ENCODE data around the gene NAV1.
"Not testable (repeated sequence)": the region's sequence is repeated elsewhere in the genome, so short reads cannot be mapped to it uniquely, and the experiment has no call there.

NAV1 gene, protein sequence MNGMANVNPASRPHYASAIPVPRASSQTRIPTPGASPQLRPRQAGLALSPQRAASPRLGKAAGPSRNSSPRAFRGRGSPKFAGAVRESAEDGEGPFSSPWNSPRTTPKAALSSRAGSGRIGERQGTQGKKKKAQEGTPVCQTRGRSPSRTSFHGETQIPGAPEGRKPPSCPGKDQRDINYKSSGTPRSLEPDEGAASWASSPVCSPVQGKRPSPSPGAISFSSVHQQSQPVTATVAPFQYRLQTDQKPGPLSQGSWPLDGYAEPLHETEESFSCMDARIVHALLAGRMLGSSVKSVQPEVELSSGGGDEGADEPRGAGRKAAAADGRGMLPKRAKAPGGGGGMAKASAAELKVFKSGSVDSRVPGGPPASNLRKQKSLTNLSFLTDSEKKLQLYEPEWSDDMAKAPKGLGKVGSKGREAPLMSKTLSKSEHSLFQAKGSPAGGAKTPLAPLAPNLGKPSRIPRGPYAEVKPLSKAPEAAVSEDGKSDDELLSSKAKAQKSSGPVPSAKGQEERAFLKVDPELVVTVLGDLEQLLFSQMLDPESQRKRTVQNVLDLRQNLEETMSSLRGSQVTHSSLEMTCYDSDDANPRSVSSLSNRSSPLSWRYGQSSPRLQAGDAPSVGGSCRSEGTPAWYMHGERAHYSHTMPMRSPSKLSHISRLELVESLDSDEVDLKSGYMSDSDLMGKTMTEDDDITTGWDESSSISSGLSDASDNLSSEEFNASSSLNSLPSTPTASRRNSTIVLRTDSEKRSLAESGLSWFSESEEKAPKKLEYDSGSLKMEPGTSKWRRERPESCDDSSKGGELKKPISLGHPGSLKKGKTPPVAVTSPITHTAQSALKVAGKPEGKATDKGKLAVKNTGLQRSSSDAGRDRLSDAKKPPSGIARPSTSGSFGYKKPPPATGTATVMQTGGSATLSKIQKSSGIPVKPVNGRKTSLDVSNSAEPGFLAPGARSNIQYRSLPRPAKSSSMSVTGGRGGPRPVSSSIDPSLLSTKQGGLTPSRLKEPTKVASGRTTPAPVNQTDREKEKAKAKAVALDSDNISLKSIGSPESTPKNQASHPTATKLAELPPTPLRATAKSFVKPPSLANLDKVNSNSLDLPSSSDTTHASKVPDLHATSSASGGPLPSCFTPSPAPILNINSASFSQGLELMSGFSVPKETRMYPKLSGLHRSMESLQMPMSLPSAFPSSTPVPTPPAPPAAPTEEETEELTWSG (N-terminal part only)

DNA sequence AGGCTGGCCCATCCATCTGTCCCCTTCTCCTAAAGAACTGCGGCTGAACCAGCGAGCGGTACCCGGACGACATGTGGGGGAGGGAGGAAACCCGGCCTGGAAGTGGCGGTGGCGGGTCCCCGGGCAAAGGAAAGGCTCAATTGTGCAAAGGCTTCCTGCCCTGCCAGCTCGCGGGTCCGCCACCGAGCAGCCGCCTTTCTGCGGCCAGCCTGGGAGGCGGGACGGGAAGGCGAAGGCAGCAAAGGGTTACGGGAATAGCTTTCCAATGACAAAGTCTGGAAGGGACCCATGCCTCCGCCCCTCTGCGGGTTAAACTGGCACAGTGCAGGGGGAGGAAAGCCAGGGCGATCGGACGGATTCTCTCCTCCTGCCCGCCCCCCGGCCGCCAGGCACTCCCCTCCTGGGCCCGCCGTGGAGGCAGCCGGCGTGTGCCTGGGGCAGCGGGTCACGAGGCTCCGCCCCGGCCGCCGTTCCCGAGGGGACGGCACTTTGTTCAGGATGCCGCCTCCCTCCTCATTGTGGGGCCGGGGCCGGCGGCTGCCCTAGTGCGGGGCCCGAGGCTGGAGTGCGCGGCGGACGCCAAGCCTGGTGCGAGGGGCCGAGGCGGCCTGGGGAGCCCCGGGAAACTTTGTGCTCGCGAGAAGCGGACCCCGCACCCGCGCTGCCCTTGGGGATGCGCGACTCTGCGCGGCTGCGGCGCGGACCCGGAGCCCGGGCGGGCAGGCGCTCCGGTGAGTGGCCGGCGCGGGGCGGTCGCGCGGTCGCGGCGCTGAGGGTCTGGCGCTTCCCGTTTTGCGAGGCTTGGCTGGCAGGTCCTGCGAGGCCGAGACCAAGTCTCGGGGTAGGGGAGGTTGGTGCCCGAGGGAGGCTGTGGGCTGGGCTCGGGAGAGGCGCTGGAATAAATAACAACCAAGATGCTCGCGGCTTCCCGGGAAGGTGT, at the start of gene NAV1:
Gene NAV1, plus strand, starts transcription at position 516 of the 940 bp plus-strand sequence. CDS start 83,758 bp downstream, outside the sequence.
- no peak for DNase-seq

DNA sequence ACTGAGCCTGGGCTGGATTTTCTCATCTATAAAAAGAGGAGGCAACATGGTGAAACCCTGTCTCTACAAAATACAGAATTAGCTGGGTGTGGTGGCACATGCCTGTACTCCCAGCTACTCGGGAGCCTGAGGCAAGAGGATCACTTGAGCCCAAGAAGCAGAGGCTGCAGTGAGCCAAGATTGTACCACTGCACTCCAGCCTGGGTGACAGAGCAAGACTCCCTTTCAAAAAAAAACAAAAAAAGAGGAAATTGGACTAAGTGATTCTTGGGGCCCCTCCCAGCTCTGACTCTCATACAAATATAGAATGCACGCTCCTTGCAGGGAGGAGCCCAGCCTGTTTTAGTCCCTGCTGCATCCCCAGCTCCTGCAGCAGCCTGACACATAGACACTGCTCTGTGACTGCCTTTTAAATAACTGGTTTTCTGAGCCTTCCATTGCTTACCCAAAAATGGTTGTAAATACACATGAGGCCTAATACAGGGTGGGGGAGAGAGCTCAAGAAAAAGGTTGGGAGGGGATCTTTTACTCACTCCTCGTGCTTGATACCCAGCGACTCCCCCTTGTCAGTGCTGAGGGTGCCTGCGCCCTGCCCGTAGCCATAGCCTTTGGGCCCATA, 49.2 kb upstream of the NAV1 start:
- DNase-seq, result no peak

DNA sequence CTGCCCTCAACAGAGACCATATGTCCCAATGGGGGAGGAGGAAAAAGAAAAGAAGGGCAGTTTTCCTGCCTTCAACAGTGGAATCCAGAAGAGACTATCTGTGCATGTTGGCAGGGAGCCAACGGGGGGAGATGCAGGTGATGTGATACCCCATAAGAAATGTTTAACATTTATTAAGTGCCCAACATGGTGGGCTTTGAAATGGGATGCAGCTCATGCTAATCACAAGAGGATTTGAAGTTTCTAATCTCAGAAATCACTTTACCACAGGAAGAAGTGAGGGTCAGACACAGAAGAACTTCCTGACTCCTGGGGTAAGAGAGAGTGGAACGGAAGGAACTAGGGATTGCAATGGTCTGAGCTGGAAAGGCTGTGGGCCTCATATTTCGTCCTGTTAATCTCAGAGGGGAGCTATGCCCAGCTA, 48.2 kb upstream of the NAV1 start:
- DNase-seq, result no peak

DNA sequence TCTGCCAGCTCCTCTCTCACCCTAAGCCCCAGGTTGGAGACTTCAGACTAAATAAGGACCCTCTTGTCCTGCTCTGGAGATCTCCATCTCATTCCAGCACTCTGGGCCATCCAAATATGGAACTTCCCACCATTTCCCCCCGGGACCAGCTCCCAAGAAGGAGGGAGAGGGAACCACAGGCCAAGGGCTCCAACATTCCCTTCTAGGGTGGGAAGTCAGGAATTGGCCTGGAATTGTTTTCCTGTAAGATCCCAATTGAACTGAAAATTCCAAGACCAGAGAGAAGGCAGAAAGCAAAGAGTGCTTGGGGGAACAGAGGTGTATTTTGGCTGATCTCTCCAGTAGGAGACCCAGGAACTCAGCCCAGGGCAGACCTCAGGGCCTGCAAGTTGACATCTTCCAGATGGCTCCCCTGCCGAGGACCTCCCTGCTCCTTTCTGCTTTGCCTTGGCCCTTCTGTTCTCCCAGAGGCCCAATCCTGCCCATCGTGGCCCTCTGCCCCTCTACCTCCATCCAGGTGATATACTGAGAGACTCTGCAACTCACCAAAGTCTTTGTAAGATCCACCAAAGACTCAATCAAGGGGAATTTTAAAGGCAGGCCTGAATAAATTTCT, 46.9 kb upstream of the NAV1 start:
- DNase-seq, result no peak

DNA sequence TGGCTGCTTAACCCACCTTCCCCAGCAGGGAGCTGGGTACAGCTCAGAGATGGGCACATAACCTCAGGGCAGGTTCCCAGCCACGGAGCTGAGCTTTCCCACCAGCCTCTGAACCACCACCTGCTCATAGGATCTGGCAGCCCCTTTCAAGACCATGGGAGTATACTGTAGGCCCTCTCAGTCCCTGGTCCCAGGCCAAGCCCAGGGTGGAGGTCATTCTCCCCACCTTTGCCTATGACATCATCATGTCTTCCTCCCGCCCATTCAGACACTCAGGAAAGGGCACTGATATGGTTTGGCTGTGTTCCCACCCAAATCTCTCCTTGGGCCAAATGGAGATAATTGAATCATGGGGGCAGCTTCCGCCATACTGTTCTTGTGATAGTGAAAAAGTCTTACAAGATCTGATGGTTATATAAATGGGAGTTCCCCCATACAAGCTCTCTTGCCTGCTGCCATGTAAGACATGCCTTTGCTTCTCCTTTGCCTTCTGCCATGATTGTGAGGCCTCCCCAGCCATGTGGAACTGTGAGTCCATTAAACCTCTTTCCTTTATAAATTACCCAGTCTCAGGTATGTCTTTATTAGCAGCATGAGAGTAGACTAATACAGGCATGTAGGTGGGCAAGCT, 45.8 kb upstream of the NAV1 start:
- not testable (repeated sequence) for DNase-seq

DNA sequence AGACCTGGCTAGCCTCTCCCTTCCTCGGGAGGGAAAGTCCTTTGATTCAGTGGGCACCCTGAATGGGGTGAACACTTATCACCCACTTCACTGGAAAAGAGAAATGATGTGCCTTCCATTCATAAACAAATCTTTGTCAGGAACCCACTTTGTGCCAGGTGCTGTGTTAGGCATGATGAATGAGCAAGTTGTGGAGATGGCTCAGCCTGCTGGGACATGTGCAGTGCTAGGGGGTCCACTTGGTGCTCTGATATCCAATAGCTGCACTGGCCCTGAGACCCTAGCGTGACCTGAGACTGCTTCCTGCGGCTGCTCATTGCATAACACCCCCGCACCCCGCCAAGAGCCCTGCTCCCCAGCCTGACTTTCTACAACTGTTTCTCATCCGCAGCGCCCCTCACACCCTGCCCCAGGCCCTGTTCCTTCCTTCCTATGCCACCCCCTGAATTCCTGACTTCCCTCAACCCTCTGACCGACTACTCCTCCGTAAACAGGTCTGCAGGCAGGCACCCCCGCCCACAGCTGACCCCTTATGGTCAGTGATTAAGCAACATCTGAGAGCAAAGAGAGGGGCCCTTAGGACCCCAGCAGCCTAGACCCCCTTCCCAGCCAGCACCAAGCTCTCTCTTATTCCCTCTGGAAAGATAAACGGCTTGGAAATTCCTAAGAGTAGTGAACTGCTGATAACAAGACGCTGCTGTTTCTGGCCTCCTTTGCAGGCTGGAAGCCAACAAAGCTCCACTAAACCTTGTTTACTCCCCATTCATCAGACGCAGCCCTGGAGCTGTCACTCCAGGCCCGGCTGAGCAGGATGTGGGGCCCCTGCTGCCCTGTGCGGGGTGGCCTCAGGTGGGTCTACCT, 44.9 kb upstream of the NAV1 start:
- DNase-seq, result no peak

DNA sequence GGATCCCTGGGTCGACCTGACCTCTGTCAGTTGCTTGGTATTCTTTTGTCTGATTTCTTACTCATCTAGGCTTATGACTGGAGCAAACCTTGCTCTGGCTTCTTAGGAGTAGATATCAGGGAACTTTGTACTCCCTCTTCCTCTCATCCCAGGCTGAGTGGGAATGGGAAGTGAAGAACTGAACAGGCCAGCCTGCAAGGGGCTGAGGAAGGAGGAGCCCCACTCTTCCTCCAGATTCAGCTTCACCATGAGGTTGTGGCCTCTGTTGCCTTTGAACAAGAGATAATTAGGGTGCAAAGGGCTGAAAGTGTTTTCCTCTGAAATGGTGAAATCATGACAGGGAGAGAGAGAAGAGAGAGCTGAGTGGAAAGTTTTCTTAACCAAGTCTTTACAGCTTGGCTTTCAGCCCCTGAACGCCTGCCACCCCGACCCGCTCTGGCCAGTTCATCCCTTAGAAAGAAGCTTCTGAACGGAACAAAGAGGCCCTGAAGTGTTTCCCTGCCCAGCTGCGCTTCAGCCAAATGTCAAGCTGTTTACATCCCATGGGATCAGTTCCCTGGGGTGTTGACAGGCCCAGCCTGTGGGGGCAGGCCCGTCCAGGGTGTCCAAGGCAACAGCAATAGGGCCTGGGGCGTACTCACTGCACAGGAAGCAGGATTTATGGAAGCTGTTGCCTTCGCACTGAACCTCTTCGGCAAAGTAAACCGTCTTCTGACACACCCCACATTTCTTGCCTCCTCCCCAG, 43.2 kb upstream of the NAV1 start:
- DNase-seq, result peak; percentile 56

DNA sequence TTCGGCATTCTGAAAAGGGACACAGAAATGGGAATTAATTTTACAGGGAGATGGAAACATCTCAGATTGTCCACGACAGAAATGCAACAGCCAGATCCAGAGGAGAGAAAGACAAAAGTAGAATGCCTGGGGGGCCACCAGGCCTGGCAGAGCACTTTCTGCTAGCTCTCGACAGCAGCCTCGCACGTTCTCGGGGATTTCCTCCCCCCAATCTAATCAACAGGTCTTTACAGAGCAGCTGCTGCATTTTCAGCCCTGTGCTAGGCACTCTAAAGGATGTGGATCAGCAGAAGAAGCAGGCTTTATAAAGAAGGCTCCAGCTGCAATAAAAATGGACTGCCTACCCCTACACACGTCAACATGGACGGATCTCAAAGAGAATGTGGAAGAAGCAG, 42.6 kb upstream of the NAV1 start:
- no peak for DNase-seq

DNA sequence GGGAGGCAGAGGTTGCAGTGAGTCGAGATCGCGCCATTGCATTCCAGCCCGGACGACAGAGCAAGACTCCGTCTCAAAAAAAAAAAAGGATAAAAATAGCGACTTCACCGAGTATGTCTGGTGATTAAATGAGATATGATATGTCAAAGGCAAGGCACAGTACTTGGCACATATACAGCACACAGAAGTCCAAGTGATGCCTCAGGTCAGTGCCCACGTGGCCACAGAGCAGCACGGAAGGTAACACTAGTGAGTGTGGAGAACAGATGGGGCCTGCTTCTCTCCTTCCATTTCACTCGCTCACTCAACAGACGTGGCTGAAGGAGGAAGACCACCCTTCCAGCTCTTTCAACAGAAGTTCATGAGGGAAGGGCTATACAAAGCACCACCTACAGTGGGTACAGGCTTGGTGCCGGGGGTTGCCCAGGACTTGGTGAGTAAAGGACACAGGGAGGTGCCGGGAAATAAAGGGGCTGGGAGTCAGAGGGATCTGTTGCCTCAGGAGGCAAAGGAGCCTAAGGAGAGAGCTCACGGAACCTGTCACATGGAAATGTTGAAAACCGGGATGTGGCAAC, 40.9 kb upstream of the NAV1 start:
- DNase-seq, result no peak

DNA sequence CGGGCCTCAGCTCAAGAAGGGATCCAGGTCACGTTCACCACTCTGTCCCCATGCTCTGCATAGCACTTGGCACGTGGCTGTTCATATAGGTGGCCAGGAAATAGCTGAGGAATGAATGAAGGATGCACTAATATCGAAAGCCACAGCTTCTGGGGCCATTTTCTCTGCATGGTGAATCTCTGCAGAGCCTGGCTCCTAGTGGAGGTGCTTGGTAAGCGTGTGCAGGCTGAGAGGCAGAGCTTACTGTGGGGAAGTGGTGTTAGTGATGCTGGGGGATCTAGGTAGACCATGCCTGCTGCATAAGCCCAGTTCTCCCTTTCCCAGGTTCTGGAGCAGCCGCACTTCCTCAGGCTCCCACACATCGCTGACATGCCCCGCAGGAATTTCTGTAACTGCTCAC, 40.3 kb upstream of the NAV1 start:
- no peak for DNase-seq

DNA sequence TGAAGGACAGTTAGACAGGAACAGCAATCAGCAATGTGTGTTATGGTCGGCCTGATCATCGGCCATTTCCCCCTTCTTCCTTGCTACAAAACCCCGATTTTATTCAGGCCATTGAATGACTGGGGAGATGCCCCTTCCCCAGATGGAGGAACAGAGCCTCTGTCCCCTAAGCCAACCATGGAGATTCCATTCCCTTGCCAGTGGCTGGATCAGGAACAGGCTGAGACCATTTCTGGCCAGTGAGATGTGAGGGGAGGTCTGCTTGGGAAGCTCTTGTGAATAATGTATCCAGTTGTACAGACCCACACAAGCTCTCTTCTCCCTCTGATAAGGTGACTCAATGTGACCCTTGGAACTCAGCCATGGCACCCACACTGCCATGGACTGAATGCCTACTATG, 39.7 kb upstream of the NAV1 start:
- no peak for DNase-seq

DNA sequence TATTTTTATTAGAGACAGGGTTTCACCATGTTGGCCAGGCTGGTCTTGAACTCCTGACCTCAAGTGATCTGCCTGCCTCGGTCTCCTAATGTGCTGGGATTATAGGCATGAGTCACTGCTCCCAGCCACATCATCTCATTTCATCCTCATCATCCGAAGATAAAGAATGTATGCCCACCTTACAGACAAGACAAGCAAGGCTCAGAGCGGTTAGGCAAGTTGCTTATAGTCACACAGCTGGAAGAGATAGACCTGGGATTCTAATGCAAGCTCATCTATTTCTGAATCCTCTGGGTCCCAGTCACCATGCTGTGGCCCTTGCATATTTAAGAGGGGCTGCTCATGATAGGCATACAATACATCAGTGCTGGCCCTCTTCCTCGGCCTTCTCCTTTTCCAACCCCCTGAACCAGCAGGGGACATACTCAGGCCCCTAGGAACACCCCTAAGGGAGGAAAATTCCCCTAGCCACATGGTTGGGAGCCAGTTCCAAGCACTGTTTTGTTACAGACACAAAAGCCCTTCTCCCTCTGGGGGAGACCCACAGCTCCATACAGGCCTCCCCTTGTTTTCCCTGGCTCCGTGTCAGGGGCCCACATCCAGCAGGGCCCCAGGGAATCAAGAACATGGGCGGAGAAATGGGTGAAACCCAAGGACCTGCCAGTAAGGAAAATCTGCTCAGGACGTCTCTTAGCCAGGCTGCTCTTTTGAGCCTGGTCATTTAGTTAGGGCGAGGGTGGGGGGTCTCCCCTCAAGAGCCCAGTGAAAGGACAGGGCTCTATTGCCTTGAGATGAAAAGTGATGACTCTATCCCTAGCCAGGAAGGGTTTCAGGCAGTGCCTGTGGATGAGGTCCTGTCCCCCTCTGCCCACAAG, 38.9 kb upstream of the NAV1 start:
- no peak for DNase-seq

DNA sequence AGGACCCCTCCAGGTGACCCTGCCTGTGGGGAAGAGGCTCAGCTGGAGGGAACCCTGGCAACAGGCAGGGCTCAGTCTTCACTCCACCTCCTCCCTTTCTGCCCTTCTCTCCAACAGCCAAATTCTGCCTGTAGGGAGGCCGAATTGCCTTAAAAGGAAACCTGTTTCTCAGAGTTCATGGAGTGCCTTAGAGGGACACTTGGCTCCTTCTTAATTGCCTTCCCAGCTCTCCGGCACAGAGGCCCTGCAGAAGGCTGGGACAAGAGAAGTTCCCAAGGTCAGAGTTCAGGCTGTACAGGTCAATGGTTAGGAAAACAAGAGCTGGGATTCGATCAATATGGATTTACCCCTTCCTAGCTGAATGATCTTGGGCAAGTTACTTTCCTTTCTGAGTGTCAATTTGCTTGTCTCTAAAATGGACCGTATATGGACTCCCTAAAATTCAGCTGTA, 38.2 kb upstream of the NAV1 start:
- no peak for DNase-seq

DNA sequence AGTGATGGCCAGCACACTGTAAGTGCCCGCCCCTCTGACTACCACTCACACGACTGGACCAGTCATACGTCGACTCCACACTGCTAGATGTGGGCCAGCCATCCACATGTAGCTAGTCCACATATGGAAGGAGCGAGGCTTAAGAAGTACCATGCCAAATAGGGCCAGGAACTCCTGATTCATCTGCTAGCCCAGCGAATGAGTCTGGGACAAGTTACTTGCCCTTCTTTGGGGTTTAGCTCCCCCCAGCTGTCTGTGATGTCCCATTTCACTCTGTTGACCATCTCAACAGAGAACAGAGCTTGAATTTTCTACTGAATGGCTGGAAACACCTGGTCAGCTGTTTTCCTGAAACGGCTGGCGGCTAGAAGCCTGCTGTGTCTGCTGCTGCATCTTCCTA, 37.8 kb upstream of the NAV1 start:
- DNase-seq, result no peak

DNA sequence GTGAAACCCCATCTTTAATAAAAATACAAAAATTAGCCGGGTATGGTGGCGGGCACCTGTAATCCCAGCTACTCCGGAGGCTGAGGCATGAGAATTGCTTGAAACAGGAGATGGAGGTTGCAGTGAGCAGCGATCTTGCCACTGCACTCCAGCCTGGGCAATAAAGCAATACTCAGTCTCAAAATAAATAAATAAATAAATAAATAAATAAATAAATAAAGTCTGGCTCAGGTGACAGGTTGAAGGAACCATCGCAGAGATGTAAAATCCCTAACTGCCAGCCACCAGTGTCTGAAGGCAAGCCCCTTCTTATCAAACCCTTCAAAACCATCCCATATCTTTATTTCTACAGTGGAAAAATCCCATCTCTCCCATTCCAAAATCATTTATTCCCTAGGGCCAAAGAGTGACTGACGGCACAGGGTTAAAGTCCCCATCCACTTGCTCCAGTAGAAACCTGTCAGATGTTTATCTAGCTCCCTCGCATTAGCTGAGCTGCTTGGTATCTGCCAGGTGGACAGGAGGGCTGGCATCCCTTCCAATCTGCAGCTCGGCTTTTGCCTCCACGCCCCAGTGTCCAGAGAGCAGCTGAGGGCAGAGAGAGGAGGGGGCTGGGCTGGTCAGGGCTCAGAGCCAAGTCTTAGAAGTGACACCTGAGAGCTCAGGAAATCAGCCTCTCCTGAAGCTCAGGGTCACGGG, 37.0 kb upstream of the NAV1 start:
- peak; percentile 75 for DNase-seq

DNA sequence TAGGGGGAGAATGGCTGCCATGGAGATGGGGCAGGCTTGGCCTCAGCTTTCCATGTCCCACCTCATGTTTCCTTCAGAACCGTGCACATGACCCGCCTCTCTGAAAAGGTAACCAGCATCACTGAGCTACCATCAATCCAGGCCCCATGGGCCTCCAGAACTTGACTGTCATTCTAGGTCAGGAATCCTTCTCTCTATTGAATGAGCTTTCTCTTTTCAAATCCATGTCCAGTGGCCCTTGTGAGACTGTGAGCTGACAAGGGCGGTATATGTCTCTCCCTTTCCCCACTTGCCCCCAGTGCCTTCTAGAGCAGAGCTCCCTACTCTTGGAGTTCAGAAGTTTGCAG, 36.4 kb upstream of the NAV1 start:
- no peak for DNase-seq

Data from NCI-H2107 (cell line).